T-helper 1 cell treated with Interleukin-12 subunit alpha and Interleukin-12 subunit beta and Interleukin-4 antibody, amounts not matched to agents 30 ng/mL and 1 ng/mL, for 36 hours (primary cell): Measurements from ENCODE around the gene PITX3. TPM values are rescaled to one million over a fixed set of nuclear protein-coding genes. Genes with fewer than 3 reads are reported as not detected.

Experiments
- intact Hi-C: fragments of 100-400 bp; cut with micrococcal nuclease; formaldehyde crosslinking; loops from one replicate; pipeline ENCODE4 v1.15.1; 2024
- total RNA-seq: library from RNA; stranded (reverse); gene quantifications from 2 replicates; pipeline ENCODE4 v1.2.3, GENCODE V29; 2022

The PITX3 gene
- total RNA-seq = not detected in 2 replicates

DNA sequence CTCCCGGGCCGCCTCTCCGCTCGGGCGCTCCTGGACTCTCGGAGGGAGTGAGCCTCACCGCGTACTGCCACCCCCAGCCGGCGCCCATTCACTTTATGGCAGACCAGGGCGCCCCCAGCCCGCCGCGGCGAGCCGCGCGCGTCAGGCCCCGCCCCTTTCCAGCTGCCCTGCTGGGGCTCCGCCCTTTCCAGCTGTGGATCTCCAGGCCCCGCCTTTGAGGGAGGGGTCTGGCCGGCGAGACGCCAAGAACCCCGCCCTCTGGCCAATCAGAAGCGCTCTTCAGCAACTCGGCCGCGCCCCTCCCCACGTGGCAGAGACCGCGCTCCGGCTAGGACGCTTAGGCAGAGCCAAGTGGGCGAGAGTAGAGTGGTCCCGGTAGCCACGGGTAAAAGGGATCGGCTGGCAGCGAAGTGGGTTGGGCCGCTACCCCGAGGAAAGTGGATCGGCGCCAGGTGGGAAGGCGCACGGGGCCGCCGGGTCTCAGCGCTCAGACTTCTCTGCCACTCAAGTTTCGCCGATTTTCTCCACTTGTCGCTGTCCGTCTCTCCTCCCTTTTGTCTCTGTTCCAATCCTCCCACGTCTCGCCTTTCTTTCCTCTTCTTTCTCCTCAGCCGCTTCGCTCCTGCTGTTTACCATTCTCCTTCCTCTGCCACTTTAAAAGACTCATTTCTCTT is at the start of gene PITX3:
TSS of gene PITX3 (minus strand) at position 69 of the 674 bp plus-strand sequence. CDS start 9,432 bp downstream, outside the sequence.
- intact Hi-C loops = loop anchor here (1.0 kb wide), 4 partner anchors 10 to 261 kb away; partner anchors contain the start of genes ACTR1A, CUEDC2 and NOLC1

DNA sequence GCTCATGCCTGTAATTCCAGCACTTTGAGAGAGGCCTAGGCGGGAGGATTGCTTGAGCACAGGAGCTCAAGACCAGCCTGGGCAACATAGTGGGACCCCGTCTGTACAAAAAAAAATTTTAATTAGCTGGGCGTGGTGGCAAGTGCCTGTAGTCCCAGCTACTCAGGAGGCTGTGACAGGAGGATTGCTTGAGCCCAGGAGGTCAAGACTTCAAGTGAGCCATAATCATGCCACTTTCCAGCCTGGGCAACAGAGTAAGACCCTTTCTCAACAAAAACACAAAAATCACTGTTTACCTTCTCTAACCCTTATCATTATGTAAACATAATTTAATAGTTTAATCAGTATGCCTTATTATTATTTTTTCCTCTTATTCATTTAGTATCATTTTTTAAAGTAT is 48.5 kb upstream of the PITX3 start:
- intact Hi-C loops = no loop called here

DNA sequence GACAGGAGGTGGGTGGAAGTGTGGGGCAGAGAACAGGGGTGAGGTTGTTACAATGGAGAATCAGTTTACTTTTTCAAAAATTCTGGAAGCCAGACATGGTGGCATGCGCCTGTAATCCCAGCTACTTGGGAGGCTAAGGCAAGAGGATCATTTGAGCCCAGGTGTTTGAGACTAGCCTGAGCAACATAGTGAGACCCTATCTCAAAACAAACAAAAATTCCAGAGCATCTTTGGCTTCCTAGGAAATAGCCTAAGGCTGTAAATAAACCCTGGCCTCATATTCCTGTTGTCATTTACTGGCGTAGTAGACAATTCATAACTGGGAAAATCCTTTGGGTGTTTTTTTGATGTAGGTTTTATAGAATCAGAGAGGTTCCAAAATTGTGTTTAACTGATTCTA is 48.0 kb upstream of the PITX3 start:
- intact Hi-C loops = no loop called here

DNA sequence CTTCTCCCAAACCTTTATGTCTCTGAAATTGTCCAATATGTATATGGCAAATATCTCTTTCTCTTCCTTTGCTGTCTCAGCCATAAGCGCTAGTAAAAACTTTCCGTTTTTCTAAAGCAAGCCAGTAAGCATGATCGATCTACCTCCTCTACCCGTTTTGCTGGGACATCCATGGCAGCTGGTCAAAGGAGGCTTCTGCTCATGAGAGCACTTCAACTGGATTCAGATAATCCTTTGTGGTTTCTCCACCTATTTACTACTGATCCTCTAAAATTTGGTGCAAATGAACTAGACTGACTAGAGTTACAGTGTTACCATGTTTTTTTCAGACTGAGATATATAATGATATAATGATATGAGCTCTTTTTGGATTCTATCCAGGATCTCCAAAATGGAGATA is 46.7 kb upstream of the PITX3 start:
- intact Hi-C loops = no loop called here

DNA sequence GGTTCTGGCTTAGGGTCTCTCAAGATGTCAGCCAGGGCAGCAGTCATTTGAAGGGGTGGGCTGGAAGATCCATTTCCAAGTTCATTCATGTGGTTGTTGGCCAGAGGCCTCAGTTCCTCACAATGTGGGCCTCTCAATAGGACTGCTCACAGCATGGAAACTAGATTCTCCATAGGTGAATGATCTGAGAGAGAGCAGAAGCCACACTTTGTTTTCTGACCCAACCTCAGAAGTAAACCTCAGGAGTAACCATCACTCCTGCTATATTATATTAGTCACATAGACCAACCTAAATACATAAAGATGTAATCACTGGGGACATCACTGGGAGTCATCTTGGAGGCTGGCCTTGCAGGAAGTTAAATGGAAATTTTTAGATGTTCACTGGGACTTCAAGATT is 46.2 kb upstream of the PITX3 start:
- intact Hi-C loops = no loop called here

DNA sequence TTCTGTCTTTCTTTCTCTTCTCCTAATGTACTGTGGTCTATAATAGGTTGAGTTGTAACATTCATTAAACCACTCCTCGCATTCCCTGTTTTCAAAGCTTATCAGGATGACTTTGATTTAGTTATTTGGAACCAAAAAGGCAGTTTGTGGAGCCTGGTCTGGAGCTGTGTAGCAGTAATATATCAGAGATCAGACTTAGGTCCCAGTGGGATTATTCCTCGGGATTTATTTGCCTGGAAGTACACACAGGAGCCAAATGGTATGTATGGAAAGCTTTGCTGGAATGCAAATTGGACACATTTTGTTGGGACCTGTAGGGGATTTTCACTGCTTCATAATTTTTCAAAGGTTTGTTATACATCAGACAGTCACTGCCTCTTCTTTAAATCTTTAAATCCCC is 44.9 kb upstream of the PITX3 start:
- intact Hi-C loops = no loop called here

DNA sequence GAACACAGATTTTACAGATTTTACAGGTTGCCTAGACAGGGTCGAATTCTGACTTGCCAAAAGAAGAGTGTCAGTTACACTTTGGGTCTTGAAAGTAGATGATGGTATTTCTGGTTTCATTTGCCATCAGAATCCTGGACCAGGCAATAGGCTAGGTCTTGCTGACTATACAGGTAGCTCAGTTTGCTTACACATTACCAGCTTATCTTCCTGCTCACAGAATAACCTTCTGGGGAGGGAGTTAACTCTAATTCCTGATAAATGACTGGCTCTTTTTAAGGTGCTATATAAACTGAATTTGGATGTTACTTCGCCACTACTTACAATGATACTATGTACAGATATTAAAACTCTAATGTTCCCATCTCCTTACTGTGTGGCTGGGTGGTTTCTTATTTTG is 43.8 kb upstream of the PITX3 start:
- intact Hi-C loops = loop anchor here (2.0 kb wide), 1 partner anchor 28 kb away; no protein-coding TSS in a partner anchor

DNA sequence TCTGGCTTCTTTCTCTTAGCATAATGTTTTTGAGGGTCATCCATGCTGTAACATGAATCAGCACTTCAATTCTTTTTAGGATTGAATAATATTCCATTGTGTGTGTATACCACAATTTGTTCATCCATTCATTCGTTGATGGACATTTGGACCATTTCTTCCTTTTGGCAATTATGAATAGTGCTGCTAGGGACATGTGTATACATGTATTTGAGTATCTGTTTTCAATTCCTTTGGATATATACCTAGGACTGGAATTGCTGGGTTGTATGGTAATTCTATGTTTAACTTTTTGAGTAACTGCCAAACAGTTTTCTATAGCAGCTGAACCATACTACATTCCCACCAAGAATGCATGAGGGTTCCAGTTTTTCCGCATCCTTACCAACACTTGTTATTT is 43.2 kb upstream of the PITX3 start:
- intact Hi-C loops = loop anchor here (2.0 kb wide), 1 partner anchor 28 kb away; no protein-coding TSS in a partner anchor

DNA sequence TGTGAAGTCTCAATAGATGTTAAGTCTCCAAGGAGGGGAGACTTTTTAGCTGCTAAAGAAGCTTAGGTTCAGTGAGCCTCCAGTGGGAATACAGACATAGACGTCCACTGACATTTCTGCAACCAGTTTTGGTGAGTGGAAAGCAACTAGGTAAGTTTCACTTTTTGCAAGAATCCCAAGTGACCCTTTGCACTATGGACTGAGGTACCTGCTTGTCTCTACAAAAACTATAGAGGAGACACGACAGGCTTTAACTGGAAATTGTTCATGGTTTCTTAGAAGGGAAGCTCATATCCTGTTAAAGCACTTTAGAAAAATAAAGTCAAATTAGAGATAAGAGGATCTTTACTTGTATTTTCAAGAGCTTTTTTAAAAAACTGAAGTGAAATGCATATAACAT is 42.6 kb upstream of the PITX3 start:
- intact Hi-C loops = loop anchor here (2.0 kb wide), 1 partner anchor 29 kb away; no protein-coding TSS in a partner anchor

DNA sequence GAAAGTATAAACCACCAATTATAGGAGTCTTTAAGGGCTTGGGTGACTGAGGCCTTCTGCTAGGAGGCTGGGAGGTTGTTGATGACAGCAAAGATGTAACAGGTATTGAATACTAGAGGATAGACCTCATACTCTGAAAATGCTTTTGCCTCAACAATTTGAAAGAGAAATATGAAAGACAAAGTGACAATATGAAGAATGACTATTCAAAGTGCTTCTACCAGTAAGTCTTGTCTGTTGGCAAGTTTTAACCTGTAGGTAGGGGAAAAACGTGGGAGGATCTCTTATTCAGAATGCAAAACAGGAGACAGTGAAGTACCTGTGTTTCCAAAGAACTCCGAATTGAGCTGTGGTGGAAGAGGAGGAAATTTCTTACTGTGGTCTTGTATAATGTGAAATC is 42.2 kb upstream of the PITX3 start:
- intact Hi-C loops = no loop called here

DNA sequence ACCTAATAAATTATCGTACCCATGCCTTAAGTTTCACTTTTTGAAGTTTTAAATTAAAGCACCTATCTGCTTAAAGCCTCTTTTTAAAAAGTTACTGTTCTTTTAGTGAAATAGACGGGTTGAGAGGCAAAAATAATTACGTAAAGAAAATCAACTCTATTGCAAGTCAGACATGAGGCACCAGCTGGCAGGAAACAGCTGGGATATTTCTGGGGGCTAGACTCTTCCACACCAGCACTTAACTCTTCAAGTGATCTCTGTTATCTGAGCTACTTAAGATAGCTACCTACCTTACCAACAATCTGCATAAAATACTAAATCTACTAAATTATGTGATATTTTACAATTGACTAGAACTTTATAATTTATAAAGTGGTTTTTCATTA is 39.8 kb upstream of the PITX3 start:
- intact Hi-C loops = no loop called here

DNA sequence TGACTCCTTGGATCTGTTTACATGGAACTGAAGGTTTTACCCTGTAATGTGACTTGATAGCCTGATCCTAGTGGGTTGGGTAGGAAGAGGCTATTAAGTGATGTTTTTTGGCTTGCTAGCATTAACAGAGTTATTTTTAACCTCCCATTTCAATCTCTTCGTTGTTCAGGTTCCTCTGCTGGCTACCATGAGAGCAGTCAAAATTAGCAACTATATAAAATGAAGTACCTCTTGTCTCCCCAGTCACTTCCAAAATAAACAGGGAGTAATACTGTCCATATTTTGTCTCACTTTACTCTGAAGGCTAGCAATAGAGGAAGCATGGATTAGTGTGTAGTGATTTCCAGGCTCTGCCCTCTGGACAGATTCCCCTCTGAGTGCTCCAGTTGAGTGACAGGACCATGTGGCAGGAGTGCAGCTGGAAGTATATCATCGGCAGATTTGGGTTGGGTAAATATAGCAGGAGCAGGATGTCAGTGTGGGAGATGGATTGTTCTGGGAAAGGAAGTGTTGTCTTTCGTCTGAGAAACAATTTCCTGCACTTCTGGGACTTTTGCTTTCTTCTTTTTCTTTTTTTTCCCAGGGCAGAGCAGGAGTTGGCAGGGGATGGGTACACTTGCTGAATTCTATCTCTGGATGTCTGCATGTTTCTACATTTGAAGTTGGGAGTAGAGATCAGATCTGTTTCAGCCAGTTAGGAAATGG is 39.2 kb upstream of the PITX3 start:
- intact Hi-C loops = no loop called here

DNA sequence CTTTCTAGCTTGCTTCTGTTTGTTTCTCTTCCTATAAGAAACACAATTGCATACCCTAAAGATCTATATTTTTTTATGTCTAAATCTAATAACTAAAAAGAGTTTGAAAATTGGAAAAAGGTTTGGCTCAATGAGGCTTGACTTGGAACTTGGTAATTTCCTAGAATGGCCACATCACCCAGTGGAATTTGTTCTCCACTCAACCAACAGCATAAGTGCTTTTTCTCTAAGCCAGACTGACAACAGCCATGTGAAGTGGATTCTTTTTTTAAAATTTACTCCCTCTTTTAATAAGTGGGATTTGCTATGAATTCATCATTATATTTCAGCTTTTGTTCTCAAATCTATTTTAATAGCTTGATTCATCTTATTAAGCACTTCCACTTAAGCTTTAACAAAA is 37.8 kb upstream of the PITX3 start:
- intact Hi-C loops = no loop called here

DNA sequence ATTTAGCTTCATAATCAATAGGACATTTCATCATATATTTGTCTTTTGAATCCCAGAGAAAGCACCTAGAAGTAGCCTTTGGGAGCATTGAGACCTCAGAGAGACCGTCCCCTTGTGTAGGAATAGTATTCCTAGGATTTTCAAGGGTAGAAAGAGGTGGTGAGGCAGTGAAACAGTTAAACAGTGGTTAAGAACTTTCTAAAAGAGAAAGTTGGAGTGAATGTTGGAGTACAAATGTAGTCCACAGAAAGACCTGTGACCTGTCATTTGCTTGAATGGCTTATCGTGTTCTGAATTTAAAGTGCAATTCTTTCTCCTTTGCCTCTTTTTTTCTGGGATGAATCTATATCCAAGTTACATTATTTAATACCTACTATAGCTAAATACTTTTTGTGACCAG is 34.0 kb upstream of the PITX3 start:
- intact Hi-C loops = no loop called here

DNA sequence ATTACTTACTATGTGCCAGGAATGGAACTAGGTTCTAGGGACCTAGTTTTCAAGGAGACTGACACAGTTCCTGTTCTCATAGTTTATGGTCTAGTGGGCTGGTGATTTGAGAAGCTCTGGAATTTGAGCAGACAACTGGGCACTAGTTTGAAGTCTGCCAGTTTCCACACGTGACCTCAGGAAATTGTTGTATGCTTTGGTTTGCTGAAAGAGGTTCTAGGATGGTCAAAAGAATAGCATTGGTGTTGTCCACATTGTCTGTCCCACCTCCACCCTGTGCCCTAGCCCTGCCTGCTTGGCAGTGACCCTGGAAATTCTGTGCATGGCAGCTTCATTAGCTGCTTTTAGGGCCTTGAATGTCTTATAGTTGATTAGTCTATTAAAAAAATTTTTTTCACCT is 32.8 kb upstream of the PITX3 start:
- intact Hi-C loops = no loop called here

DNA sequence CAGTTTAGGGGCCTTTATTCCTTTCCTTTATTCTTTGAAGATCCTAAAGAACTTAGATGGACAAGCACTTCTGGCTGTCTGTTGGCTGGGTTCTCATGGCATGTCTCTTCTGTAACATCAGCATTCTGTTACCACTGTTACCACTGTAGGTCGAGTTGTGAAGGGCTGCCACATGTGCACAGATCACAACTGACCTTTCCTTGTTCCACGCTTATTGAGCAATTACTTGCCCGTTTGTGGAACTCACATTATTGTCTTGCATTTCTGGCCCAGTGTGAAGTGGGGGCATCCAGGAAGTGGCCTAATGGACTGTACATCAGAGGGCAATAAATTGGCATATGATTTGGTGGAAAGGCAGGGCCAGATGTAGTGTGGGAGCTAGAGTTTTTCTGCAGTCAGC is 27.7 kb upstream of the PITX3 start:
- intact Hi-C loops = no loop called here

DNA sequence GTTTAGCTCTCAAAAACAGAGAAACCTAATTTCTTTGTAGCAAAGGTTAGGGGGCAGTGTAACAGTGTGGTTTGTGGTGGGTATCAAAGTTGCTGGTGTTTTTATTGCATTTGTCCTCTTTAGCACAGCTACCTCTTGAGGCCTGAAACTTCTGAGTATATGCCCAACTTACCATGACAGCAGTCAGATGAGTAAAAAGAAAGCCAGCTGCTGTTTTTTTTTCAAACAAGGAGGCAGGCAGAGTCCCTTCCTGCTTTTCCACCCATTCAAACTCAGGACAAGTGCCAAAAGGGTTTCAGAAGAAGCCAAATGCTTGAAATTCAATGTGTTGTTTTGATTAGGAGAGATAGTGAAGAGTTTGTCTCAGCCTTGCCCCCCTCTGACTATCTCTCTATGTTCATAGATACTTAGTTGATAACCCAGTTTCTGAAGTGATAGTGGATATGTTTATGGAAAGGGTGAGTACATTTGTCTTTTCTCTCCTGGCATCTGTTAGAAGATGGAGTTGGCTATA is 27.1 kb upstream of the PITX3 start:
- intact Hi-C loops = no loop called here

DNA sequence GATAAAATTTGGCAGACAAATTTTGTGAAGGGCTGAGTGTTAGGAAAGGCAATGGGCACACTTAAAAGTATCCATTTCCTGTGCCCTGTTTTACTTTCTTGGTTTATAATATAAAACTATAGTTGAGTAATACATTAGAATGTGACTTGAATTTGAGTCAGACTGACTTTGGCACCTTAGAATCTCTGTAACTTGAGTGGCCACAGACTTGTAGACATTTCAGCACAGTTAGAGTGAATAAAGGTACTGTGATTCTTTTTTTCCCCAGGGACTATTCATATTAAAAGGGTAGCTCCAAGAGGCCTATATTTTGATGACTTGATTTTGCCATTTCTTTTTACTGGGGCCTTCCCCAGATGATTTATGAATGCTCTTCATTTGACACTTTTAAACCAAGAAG is 26.4 kb upstream of the PITX3 start:
- intact Hi-C loops = no loop called here

DNA sequence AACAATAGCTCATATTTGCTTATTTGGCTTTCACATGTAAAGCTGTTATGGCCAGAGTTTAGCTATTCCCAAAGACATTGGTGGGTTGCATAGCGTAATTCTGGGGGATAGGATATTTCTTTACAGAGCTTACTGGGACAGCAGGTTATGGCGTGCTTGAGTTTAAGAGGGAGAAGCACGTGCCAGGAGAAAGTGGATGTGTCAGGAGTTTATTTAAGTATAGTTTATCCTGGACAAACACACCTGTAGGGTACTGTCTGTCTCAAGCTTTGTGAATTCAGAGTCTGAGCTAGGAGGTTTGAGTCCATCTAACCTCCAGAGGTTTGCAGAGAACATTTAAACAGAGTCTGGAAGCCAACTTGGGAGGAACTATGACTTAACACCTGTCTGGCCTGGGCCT is 25.4 kb upstream of the PITX3 start:
- intact Hi-C loops = no loop called here

DNA sequence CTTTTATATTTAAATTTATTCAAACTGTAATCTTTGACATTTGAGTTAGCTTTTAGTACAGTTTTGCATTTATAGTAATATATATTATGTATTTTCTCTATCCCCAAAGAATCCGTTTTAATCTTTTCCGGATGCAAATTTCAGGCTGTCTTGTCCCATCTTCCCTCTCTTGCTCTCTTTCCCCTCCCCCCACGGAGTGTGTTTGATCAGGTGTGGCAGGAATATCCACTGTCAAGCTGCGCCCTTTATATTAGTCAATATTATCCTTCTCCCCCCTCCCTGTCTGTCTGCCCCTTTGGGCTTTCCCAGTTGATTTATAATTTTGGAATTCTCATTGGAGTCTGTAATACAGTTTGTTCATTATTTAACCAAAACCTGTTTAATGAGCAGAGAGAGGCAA is 23.1 kb upstream of the PITX3 start:
- intact Hi-C loops = no loop called here

DNA sequence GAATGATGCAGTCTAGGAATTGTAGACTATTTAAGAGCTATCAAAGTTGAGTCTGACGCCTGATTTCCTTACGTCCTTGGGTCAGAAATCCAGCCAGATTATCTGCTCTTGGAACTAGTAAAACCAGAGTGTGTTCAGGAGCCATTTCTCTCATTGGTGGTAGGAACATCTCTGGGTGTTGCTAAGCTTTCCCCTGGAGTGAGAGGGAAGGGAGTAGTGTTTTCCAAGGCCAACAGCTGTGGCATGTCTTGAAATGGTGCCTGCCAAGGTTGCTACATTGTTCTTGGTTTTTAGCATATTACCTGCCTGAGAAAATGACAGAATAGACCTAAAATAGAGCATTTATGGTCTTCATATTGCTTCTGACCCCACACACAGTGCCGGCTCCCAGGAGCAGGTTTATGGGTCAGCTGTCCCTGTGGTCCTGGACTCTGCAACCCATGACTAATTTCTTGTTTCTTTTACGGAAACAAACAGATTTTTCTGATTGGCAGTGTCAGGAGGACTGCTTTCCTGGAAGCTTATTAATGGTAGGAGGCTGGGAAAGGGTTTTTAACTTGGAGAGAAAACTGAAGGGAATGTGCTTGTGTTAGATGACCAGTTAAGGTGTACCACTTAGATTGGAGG is 21.5 kb upstream of the PITX3 start:
- intact Hi-C loops = no loop called here

DNA sequence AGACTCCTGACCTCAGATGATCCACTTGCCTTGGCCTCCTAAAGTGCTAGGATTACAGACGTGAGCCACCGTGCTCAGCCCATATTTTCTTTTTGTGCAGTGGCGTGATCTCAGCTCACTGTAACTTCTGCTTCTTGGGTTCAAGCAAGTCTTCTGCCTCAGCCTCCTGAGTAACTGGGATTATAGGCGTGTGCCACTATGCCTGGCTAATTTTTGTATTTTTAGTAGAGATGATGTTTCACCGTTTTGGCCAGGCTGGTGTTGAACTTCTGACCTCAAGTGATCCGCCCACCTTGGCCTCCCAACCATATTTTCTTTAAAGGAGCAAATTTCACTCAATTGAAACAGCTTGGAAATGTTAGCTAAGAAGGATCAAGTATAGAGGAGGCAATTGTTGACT is 20.5 kb upstream of the PITX3 start:
- intact Hi-C loops = no loop called here
